ENCODE results near the gene CSNK1G1.

DNA sequence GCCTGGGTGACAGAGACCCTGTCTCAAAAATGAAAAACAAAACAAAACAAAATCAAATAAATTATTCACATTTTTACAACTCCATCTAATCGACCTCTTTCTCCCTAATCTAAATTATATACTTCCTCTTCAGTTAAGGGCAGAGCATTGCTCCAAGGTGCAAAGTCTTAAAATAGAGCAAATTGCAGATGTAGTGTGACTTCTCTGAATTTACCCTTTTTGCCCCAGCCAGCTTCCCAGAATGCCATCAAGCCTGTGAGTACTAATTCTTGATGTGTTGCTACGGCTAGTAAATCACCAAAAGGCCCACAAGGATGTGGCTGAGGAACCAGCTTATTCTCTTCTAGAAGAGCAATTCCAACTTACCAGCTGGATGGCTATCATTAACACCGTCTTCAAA, 139.8 kb downstream of the CSNK1G1 start:
- TF ChIP-seq, protein P1, sequence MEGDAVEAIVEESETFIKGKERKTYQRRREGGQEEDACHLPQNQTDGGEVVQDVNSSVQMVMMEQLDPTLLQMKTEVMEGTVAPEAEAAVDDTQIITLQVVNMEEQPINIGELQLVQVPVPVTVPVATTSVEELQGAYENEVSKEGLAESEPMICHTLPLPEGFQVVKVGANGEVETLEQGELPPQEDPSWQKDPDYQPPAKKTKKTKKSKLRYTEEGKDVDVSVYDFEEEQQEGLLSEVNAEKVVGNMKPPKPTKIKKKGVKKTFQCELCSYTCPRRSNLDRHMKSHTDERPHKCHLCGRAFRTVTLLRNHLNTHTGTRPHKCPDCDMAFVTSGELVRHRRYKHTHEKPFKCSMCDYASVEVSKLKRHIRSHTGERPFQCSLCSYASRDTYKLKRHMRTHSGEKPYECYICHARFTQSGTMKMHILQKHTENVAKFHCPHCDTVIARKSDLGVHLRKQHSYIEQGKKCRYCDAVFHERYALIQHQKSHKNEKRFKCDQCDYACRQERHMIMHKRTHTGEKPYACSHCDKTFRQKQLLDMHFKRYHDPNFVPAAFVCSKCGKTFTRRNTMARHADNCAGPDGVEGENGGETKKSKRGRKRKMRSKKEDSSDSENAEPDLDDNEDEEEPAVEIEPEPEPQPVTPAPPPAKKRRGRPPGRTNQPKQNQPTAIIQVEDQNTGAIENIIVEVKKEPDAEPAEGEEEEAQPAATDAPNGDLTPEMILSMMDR (IDR thresholded peaks at IDR 0.05; ENCODE audit: control extremely low read depth in 1 of 3, insufficient read depth in 1 of 3, low read depth in 1 of 3, low read length in 3 of 3), result no peak
- TF ChIP-seq GTF2F1 (IDR thresholded peaks at IDR 0.05; ENCODE audit: borderline replicate concordance, low read depth, low read length) (no peak), CEBPB (IDR thresholded peaks at IDR 0.05; ENCODE audit: low read depth, low read length) (no peak), POLR2A (IDR thresholded peaks at IDR 0.05; ENCODE audit: control extremely low read depth in 1 of 2, low read depth in 2 of 2, low read length in 2 of 2) (no peak), YY1 (IDR thresholded peaks at IDR 0.05; ENCODE audit: low read depth, low read length) (no peak), EGR1 (IDR thresholded peaks at IDR 0.05; ENCODE audit: borderline replicate concordance, low read depth, low read length) (no peak), JUN (IDR thresholded peaks at IDR 0.05; ENCODE audit: low read depth, low read length) (no peak), SIN3A (conservative IDR thresholded peaks at IDR 0.05 in 1 of 2, IDR thresholded peaks at IDR 0.05 in 1 of 2; ENCODE audit: low read depth in 1 of 2, low read length in 2 of 2) (no peak), HDAC6 (IDR thresholded peaks at IDR 0.05; ENCODE audit: low read depth, low read length) (no peak)
